A549 treated with RU486 at 1 μM for 4 hours (cell line): ENCODE data around the gene MTMR6. TPM values are rescaled to one million over a fixed set of nuclear protein-coding genes. Genes with fewer than 3 reads are reported as not detected.

Experiments used
- total RNA-seq: library from RNA; stranded (reverse); fragments of 200-300 nt; extraction: Qiagen RNA extraction; gene quantifications from 5 replicates; pipeline ENCODE4 v1.2.3, GENCODE V29; 2022; ENCODE audit warnings: low read depth

The MTMR6 gene
- 4.2 to 9.8 TPM (median 9.1 TPM) in 5 replicates for total RNA-seq

DNA sequence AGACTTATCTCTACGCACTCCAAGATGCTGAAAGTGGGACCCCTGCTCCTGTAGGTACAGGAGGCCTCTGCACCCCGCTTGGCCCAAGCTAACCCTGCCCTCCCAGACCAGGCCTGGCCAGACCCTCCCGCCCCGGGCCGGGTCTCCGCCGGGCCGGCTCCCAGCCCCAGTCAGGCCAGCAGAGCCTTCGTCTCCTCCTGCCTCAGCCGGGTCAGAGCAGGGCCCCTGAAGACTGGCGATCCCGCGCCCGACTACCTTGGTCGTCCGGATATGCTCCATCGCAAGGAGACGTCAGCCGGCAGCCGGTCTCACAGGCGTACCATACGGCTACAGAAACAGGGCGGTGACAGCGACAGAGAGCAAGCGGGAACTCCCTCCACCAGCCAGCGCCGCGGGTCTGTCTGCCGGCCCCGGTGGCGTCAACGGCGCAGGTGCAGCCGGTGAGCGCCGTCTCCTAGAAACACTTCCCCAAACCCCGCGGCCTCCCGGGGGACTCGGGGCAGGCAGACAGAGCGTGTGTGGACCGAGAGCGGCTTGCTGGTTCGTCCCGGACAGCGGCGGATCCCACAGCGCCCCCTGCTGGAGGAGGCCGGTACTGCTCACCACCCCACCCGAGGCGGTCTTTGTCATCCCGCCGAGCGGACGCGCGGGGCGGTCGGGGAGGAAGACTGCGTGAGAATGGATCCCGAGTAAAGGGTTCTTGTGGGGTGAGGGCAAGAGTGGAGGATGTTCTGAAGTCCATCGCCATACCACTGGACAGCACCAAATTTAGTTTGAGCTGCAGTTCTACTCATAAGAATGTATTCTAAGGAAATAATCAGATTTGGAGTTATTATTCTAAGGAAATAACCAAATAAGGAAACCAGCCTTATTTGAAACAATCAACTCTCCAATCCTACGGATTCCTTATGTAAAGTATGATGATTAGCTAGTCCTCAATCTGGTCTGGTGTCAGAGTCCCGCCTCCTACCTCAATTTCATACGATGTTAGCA is at the start of gene MTMR6:
Gene MTMR6, minus strand, starts transcription at position 520 of the 993 bp plus-strand sequence. Its CDS starts 241 bp downstream, at position 279.

DNA sequence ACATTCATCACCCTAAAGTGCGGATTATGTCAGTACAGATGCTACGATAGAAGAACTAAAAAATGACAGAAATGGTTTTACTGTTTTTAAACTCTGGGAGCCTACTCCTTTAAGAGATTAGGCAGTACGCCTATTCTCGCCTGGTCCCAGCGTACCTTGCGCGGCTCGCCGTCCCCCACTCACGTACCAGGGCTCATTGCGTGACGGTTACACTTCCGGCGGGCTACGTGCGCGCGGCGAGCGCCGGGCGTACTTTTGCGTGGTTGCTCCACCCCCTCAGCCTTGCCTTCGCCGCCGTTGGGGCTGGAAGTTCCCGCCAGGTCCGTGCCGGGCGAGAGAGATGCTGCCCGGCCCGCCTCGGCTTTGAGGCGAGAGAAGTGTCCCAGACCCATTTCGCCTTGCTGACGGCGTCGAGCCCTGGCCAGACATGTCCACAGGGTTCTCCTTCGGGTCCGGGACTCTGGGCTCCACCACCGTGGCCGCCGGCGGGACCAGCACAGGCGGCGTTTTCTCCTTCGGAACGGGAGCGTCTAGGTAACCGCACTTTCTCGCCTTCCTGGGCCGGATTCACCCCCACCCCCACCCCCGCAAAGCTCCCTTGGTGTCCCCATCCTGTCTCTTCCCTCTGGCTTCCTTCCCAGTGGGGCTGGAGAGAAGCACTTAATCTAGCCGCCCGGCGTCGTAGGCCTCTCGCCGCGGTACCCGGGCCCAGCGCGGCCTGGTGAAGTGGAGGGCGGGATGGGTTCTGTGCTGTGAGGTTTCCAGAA is 14.2 kb upstream of the MTMR6 start, which contains the start of gene NUP58:
Gene NUP58, plus strand, starts transcription at position 279 of the 767 bp plus-strand sequence. Its CDS starts 149 bp downstream, at position 428.

Other genes starting within 250 kb of the MTMR6 start
- gene PABPC3, start 191.4 kb downstream of the MTMR6 start, total RNA-seq: 0.07 to 0.22 TPM (median 0.14 TPM) in 5 replicates
- gene AMER2, start 115.2 kb downstream of the MTMR6 start, total RNA-seq: not detected in 5 replicates
- gene NUP58, start 14.1 kb upstream of the MTMR6 start, total RNA-seq: 16.2 to 21.5 TPM (median 20.1 TPM) in 5 replicates
- 0.08 TPM in 1 of 5 replicates, not detected in the others for gene ATP8A2, start 84.5 kb upstream of the MTMR6 start, total RNA-seq